NB4 (cell line): Measurements from ENCODE around the gene B3GAT1.

Experiments used
- DNase-seq: peaks from one replicate; pipeline ENCODE4 v3.0.0; 2010; ENCODE audit warnings: low read depth
- H3K4me3 ChIP-seq: one replicate; pipeline ENCODE4 v1.5.1; 2011; ENCODE audit warnings: mild to moderate bottlenecking, low read depth, low read length, moderate library complexity
- CTCF ChIP-seq: IDR thresholded peaks from one replicate; pipeline ENCODE4 v1.5.1; 2012; ENCODE audit warnings: low read depth, low read length
- MYC ChIP-seq: IDR thresholded peaks from 2 replicates; pipeline ENCODE4 v1.6.1; 2011; ENCODE audit warnings: low read depth, low read length
- POLR2A ChIP-seq: IDR thresholded peaks from 2 replicates; pipeline ENCODE4 v1.6.1; 2011; ENCODE audit warnings: mild to moderate bottlenecking; ENCODE audit not compliant: insufficient read length; ENCODE audit errors: extremely low read depth
- TF ChIP-seq, protein P1 (sequence below): IDR thresholded peaks from 2 replicates; pipeline ENCODE4 v1.6.1; 2011; ENCODE audit warnings: low read depth, low read length

The B3GAT1 gene

GRCh38 chr11:134442246-134442645 lies 30.2 kb upstream of the B3GAT1 start:
- TF ChIP-seq CTCF (no peak), MYC (no peak), POLR2A (no peak)
- TF ChIP-seq, protein P1, sequence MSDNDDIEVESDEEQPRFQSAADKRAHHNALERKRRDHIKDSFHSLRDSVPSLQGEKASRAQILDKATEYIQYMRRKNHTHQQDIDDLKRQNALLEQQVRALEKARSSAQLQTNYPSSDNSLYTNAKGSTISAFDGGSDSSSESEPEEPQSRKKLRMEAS: no peak
- H3K4me3 ChIP-seq: no peak overlapping the region
- no peak for DNase-seq

GRCh38 chr11:134441706-134442105 lies 29.7 kb upstream of the B3GAT1 start:
- no peak for DNase-seq
- TF ChIP-seq, protein P1: no peak
- TF ChIP-seq MYC: no peak
- TF ChIP-seq POLR2A: no peak
- no peak for TF ChIP-seq CTCF
- no peak overlapping the region for H3K4me3 ChIP-seq

- no peak for DNase-seq
- H3K4me3 ChIP-seq: no peak overlapping the region
- TF ChIP-seq MYC (no peak), POLR2A (no peak)
- TF ChIP-seq, protein P1: no peak
Measured at GRCh38 chr11:134441281-134441680, 29.2 kb upstream of the B3GAT1 start.

- TF ChIP-seq CTCF (no peak), POLR2A (no peak), MYC (no peak)
- TF ChIP-seq, protein P1: no peak
- DNase-seq: no peak
- no peak overlapping the region for H3K4me3 ChIP-seq
Measured at GRCh38 chr11:134440851-134441250, 28.8 kb upstream of the B3GAT1 start.

DNA sequence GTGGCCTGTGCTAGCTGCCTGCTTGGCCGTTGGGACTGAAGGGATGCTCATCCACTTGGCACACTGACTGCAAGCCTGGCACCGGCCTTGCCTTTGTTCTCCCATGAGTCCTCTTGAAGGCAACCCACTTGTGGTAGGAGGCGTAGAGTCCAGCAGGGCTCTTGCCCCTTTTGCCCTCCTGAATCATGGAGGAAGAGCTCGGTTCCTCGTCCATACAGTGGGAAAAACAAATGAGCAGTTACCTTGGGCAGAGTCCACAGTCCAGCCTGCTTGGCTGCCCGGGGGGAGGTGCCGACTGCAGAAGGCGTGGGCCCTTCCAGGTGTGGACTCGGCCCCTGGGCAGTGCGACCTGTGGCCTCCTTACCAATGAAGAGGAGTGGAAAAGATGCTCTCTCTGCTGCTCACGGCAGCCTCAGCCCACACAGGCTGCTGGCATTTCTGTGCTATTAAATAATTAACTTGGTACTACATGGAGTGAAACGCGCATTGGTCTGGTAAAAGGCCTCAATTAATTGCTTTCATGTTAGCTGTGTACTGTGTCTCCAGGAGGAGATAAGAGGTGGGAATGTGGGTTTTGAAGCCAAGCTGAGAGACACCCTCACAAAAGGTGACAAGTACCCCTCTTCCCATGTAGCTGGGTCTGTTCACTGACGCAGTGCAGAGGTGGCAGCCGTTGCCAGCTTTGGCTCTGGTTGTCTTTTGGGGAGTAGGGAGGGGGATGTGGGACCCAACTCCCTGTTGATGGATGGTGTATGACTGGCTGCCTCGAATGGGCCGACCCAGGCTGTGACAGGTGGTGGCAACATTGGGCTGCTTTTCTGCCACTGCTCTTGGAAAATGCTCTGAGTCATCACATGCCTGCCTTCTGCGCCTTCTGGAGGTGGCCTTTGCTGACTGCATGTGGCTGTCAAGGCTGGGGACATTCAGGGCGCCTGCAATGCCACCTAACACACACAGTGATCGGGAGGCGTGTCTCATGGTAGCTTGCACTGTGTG lies 26.8 kb upstream of the B3GAT1 start:
- TF ChIP-seq MYC (no peak), CTCF (no peak), POLR2A (no peak)
- TF ChIP-seq, protein P1: no peak
- no peak for DNase-seq
- no peak overlapping the region for H3K4me3 ChIP-seq

- no peak for DNase-seq
- TF ChIP-seq, protein P1: no peak
- TF ChIP-seq CTCF (no peak), MYC (no peak), POLR2A (no peak)
- no peak overlapping the region for H3K4me3 ChIP-seq
Measured at GRCh38 chr11:134437821-134438220, 25.8 kb upstream of the B3GAT1 start.
